Measurements from ENCODE around the gene KCNAB1.

GRCh38 chr3:156259896-156260295 lies 139.5 kb downstream of the KCNAB1 start:
- TF ChIP-seq SIN3A (IDR thresholded peaks at IDR 0.05; ENCODE audit: low read depth, low read length), result no peak
- no peak for TF ChIP-seq EZH2 (IDR thresholded peaks at IDR 0.05; ENCODE audit: borderline replicate concordance, control insufficient read depth, low read depth, low read length)
